NCI-H1417 (cell line): ENCODE measurements around the gene SLC9C1.

Experiments
- DNase-seq, 3 experiments: peaks; one replicate each; lab custom pipeline; 2025; lab: John Stamatoyannopoulos, UW

Gene SLC9C1

DNA sequence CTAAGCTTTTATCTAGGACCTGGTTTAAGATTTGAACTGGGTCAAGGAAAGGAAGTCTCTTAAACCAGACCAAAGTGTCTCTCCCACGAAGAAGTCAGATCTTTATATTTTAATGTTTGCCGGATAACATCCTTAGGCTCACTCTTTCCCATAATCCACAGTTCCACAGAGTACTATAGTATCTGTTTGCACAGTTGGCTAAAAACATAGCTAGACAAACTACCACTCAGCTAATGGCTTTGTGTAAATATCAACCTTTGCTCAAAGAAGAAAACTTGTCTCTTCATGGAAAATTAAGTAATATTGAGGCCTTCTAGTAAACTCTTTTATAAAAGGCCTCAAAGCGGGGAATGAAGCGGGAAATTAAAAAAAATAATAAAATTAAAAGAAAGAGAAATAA lies 13.5 kb upstream of the SLC9C1 start:
- DNase-seq: no peak

DNA sequence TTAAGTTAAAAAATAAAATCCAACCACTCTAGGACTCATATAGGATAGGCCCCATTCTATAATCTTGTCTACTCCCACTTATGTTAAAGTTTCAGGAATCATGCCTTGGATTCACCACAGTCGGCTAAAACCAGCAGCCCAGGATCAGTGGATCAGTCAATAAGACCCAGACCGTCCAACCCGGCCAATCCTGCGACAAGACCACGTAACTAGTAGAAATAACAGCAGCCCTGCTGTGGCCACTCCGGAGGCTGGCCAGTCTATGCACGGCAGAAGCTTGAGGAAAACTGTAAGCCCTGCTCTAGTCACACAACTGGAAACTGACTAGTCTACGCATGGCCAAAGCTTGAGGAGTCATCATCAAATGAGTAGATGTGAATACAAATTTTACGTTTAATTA lies 12.8 kb upstream of the SLC9C1 start:
- no peak for DNase-seq

DNA sequence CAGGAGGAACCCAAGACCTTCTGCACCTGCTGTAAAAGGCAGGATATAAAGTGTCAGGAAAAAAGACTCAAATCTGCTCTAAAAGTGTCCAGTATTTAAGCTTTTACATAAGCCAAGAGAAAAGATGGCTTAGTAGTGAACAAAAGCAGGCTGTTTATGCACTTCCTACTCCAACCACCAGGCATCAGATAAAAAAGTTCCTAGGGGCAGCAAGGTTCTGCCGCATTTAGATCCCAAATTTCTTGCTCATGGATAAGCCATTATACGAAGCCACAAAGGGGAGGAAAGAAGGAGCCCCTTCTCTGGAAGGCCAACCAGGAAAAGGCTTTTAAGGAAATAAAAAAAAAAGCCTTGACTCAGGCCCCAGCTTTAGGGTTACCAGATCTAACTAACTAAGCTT lies 10.6 kb upstream of the SLC9C1 start:
- no peak for DNase-seq

DNA sequence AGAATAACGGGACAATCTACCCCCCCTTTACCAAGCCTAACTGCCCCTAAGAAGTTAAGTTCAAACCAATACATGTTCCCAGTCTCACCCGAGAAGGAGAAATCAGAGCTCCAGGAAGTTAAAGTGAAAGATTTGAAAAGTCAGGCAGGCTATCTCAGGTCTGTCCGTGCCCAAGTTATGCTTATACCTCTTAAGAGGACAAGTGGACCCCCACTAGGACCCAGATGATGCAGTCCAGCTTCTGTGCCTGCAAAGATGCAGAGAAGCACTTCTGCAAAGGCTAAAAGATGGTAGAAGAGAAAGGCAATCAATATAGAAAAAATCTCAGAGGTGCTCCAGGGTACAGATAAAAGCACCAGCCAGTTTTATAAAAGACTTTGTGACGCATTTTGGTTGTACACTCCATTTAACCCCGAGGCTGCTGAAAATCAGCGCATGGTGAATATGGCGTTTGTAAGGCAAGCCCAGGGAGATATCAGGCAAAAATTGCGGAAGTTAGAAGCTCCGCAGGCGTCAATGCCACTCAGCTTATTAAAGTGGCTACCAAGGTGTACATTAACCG lies 9.8 kb upstream of the SLC9C1 start:
- no peak for DNase-seq

DNA sequence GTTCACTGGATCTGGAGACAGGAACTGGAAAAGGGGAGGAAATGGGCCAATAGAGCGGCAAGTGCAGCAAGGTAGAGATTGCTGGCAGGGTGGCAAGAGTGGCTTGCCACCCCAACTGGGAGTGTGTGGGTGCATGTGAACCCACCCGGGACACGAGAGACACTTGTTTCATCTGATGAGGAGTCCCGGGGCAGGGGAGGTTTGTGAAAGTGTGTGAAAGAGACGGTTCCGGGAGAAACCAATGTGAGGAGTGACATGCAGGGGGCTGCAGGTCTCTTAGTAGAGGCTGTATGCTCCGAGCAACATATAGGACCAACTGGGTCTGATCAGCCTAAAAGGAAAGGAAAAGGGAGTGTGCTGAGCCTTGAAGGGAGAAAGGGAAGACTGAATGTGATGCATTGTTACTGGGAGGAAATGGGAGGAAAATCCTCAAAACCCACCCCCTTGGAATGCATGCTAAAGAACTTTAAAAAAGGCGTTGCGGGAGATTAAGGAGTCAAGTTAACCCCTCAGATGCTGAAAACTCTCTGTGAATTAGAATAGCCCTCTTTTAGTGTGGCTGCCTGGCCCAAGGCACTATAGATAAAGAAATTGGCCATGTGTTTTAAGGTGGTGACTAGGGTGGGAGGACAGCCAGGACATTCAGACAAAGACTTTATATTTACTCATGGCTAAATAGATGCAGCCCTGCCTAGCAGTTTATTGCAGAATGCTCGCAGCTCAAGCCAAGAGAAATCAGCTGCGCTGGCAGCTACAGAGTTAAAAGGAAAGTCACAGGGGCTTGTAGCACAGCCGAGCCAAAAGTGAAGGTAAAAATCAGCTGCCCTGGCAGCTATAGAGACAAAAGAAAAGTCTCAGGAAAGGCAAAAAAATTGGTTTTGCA lies 9.1 kb upstream of the SLC9C1 start:
- DNase-seq: no peak

DNA sequence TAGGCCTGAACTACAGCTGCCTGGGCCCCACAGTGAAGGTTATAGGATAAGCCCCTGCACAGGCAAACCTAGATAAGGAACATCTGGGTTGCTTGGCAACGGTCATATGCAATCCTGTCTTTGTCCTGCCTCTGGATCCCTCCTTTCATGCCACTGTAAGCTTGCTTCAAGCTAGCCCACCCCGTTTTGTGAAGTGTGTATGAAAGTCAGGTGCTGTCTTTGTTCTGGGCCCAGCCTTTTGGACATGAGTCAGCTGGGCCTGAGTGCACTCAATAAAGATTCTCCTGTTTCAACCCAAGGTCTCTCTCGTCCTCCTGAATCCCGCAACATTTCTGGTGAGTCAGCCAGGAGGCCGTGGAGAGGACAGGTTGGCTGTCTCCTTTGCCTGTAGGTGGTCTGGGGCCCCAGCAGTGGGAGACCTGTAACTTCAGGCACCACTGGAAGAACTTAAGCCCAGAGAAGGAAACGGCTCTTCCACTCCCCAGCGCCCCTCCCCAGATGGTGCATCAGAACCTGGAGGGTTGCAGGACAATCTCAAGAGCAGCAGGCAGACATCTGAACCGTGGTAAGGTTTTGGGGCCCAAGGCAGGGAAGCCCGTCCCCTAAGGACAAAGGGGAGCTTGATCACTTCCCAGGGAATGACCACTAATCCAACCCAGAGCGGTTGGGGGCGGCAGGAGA lies 8.3 kb upstream of the SLC9C1 start:
- no peak for DNase-seq

DNA sequence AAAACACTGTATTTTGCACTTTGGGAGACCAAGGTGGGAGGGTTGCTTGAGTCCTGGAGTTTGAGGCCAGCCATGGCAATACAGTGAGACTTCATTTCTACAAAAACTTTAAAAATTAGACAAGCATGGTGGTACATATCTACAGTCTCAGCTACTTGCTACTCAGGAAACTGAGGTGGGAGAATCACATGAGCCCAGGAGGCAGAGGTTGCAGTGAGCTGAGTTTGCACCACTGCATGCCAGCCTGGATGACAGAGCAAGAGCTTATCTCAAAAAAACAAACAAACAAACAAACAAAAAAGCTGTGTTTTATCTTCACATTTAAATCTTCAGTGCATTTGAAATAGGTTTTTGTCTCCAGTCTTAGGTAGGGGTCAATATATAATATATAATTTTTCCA lies 4.8 kb upstream of the SLC9C1 start:
- no peak for DNase-seq

DNA sequence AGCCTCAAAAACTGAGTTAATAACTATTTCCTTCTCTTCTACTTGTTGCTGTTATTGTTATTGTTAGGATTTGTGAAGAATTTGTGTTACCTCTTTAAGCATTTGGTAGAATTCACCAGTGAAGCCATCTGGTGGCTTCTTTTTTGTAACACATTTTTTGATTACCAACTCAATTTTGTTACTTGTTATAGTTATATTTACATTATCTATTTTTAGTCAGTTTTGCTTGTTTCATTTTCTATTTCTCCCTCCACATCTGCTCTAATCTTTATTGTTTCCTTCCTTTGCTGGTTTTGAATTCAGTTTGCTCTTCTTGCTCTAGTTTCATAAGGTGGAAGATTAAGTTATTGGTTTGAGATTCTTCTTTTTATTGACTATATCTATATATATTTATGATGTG lies 3.7 kb upstream of the SLC9C1 start:
- DNase-seq: no peak

DNA sequence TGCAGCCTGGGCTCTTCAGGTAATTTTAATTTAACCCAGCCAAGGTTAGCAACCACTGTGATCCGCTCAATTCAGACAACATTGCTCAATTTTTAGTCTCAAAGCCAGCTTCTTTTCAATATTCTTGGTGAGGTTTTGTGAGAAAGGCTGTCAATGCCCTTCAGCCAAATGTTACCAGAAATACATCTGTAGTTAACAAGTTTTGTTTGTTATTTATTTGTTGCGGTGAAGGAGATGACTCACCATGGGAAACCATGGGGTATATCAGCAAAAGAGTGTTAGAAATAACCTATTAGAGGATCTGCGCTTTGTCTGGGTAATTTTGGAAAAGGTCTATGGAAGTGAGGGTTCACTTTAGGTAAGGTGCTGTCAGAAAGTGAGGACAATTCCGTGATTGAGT lies 5.0 kb downstream of the SLC9C1 start:
- DNase-seq: no peak

DNA sequence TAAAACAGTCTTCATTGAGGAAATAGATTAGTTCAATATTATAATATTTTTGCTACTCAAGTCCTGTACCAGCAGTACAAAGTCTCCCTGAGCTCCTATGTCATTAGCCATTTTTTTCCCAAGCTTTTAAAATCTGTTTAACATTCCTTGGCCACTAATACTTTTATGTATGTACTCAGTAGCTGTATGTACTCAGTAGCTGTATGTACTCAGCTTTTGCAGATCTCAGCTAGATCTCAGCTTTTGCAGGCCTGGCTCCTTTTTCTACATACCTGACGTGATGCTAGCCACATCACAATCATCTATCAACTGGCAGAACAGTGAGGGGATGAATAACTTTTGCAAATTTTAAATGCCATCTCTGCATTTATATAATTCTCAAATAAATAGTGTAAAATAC lies 13.8 kb downstream of the SLC9C1 start:
- no peak for DNase-seq

DNA sequence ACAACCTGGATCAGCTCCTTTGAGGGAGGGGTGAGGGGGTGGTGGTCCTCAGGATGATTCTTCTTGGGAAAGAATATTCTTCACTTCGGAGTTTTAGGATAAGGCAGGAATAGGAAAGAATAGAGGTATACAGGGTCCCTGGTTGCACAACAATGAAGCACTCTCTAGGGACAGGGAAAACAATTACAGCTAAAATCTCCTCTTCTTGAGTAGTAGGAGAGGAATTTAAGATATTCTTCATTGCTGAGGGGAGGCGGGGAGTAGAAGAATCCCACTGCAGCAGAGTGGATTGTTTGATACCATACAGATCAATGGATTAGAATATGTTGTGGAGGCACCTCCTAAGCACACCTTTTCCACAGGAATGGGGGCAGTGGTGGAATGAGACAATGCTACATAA lies 20.5 kb downstream of the SLC9C1 start:
- no peak for DNase-seq

DNA sequence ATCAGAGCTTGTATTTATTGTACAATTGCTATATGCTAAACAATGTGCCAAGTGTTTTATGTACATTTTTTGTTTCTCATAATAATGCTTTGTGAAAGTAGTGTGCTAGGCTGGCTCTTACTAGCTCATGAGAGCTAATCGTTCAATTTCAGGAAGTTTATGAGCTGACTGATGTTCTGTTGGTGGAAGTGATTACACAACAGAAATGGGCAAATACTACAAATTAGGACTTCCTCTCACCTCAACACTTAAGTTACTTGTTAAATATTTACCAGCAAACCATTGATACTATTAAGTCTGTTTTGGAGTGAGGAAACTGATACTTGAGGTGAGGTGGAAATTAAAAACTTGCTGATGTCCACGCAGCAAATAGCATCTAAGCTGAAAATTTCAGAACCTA lies 32.3 kb downstream of the SLC9C1 start:
- DNase-seq: no peak

DNA sequence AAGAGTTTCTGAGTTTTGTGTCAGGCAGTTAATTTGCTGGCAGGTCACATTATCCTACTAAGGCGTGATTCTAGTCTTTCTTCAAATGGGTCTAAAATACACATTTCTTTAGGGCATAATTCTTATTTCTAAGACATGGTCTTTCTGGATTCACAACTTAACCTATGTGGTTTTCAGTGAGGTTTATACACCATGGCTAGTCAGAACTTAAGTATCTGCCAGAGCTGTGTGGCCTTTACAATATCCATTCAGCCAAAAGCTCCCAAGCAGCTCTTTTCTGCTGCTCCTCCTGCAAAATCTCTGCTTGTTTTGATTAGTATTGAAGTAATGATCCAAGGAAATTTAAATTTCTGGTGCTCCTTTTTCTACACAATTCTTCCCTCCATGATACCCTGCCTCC lies 33.5 kb downstream of the SLC9C1 start:
- no peak for DNase-seq

DNA sequence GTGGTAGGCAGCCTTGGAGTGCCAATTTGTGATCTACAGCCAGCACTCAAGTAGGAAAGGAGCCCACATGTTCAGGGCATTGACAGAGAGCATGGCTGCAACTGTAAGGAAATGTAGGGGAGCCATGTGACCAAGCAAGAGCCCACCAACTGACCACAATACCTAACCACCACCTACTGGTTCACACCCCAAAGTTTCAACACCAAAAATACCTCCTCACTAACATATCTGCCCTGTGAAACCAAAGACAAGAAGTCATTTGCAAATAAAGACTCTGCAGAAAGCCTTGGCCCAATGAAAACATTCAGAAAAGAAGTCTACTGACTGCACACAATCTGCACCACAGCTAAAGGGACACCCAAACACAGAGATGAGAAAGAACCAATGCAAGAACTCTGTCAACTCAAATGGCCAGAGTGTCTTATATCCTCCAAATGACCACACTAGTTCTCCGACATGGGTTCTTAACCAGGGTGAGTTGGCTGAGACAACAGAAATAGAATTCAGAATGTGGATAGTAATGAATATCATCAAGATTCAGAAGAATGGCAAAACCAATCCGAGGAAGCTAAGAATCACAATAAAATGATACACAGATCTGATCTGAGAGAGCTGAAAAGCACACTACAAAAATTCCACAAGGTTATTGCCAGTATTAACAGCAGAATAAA lies 40.6 kb downstream of the SLC9C1 start:
- DNase-seq: no peak

DNA sequence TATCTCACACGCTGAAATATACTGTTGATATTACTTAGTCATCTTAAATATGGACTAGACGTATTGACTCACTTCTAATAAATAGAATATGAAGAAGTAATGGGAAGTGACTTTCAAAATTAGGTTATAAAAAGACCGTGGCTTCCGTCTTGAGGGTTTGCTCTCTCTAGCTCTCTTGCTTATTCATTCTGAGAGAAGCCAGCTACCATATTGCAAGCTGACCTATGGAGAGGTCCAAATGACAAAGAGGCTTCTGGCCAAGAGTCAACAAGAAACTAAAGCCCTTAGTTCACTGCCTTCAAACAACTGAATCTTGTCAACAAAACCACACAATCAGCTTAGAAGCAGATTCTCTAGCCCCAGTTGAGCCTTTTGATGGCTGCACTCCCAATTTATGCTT lies 46.1 kb downstream of the SLC9C1 start:
- DNase-seq: no peak

DNA sequence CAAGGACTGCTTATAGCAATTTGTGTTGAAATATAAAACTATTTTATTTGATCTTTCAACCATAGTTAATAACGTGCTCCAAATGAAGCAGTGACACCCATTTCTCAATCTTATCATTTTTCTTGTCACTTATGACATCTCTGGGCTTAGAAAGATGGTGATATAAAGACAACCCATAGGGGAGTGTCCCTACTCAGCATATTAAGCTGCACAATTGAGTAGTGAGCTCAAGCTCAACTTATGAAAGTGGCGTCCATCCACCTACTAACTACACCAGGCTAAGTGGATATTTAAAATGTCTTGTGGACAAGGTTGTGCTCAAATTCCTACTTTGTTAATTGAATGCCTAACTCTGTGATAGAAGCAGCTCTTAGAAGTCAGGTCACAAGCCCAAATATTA lies 46.7 kb downstream of the SLC9C1 start:
- no peak for DNase-seq

DNA sequence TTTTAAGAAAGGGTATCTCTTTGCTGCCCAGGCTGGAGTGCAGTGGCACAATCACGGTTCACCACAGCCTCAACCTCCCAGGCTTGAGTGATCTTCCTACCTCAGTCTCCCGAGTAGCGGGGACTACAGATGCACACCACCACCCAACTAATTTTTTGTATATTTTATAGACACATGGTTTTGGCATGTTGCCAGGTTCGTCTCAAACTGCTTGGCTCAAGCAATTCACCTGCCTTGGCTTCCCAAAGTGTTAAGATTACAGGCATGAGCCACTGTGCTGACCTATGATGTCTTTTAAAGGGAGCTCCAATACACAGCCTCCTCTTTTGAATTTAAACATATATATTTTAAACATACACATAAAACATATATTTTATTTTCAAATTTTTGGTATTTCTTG lies 60.9 kb downstream of the SLC9C1 start:
- no peak for DNase-seq

DNA sequence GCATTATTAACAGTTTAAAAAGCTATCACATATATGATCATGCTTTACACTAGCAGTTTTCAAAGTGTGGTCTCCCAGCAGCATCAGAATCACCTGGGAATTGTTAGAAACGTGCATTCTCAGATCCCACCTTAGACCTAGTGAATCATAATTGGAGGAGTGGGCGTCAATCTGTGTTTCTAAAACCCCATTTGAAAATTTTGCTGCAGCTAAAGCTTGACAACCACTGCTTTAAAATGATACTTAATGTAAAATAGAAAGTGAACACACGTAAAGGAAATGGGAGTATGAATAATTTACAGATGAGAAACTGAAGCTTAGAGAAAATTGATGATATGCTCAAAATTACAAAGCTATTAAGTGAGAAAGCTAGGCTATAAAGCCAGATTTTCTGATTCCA lies 62.3 kb downstream of the SLC9C1 start:
- no peak for DNase-seq

DNA sequence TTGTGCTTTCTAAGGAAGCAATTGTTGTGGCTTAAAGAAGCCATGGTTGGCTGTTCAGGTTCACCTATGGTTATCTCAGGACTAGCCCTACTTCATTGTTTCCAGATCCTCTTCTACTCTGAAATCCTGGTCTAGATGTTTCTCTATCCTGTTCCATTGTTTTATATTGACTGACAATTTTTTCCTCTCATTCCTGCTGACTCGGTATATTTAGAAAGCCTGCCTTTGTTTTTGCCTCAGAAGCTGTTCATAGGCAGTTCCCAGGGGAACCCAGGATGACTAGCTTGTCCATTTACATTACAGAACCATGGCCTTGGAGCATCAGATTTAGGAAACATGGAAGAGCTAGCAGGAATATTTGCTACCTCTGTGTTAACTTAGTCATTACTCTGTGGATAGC lies 64.0 kb downstream of the SLC9C1 start:
- no peak for DNase-seq

DNA sequence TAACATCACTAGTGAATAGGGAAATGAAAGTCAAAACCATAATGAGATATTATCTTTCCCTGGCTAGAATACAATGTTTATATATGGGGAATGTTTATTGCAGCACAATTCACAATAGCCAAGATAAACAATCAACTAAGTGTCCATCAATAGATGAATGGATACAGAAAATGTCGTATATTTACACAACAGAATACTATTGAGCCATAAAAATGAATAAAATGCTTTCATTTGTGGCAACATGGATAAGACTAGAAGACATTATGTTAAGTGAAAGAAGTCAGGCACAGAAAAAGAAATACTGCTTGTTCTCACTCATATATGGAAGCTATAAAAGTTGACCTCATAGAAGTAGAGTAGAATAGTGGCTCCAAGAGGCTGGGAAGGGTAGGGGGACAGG lies 65.2 kb downstream of the SLC9C1 start:
- no peak for DNase-seq

DNA sequence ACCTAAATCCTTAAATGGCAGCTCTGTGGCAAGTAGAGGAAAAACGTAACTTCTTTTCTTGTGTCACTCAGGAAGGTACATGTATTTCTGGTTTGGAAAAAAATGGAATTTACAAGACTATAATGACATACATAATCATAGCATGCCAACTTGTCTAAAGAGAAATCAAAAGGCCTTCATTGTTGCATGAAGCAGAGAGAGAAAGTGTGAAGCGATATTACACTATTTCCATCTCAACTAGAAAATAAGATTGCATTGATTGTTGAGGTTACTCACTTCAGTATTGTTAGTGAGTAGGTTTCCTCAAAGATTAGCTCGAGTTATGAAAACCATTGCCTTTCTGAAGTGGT lies 93.7 kb downstream of the SLC9C1 start:
- DNase-seq: no peak

DNA sequence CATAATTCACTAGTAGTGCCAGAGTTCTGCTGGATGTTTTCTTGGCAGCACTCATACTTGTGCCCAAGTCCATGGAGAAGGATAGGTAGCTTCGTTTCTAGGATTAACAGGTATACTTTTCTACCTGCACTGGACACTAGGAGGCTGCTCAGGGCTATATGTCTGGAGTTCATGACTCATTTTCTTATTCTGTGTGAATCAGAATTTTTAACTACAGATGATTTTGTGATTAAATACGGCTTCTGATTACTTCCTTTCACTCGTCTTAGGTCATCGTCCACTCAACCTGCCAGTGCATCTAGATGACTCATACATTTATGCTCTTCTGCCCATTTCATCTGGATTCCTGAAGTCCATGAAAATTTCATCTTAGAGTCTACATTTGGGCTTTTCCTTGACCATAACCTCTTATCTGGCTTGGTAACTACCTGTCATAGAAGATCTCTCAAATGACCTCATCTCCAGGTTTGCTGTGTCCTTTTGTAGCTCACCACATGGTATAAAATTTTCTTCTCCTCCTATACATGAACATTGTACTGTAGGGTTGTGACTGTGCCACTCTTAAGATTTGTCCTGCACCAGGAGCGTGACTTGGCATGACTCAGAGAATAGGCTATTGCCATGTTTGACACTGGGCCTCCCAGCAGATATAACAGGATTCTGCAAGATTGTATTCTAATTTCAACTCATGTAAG lies 94.2 kb downstream of the SLC9C1 start:
- no peak for DNase-seq
